Kidney tubule cell (primary cell): ENCODE measurements around the gene WASL.
"Not testable (repeated sequence)": the region's sequence is repeated elsewhere in the genome, so short reads cannot be mapped to it uniquely, and the experiment has no call there.

Experiments used
- DNase-seq: peaks from one replicate; pipeline ENCODE4 v3.0.0-alpha.2; 2018; ENCODE audit warnings: low spot score

The WASL gene

DNA sequence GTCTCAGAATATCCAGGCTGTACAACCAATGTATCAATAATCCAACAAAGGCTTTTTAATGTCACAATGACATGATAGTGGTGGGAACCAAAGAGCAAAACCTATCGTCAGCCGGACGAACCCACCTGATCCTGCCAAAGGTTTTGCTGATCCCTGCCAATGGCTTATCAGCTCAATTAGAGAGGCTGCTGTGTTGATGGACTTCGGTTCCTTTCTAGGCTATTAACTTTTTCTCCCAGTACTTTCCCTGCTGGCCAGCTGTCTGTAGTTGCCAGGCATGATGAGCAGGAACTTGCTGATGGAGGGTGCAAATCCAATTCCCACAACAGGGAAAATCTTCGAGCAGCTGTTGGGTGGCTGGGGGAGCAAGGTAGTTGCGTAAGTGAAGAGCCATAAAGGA lies 90.8 kb downstream of the WASL start:
- no peak for DNase-seq

DNA sequence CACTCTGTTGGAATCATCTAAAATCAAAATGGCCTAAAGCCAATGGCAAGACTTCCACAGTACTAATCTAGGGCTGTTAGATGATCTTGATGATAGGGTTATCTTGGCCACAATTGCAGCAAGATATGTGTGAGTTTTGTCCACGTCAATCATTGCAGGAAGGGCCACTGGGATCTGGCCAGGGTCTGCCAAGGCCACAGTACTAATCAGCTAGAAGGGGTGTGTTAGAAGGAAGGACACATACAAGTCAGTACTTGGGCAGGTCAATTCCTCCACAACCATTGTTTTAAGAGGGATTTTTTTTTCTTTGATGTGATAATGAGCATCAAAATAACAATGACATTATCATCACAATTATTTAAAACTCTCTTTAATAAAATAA lies 91.5 kb downstream of the WASL start:
- no peak for DNase-seq

DNA sequence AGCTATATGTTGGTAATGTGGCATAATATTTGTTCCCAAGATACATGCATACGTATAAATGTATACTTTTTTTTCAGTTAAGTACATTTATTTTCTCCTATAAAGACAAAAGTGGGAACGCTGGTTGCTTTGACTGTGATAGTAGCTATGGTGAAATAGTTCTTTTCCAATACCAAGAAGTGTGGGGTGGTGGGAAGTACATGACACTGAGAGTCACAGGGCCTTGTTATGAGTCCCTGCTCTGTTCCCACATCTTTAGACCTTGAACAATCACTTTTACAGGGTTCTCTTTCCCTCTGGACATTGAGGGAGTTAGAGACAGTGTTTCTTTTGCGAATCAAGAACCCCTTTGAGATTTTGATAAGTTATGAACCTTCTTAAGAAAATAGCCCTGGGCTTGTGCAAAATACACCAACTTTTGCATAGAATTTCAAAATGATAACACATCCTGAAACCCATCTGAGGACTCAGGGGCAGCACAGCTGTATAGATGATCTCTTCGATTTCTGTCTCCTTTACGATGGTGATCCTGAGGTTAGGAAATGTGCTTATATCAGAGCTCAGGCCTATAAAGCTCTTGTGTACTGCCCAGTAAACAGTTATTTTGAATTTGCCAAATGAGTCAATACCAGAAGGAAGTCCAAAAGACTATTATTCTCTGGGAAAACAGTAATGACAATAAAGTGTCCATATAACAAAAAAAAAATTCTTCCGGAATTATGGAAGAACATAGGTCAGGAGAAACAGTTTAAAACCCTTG lies 92.1 kb downstream of the WASL start:
- no peak for DNase-seq

DNA sequence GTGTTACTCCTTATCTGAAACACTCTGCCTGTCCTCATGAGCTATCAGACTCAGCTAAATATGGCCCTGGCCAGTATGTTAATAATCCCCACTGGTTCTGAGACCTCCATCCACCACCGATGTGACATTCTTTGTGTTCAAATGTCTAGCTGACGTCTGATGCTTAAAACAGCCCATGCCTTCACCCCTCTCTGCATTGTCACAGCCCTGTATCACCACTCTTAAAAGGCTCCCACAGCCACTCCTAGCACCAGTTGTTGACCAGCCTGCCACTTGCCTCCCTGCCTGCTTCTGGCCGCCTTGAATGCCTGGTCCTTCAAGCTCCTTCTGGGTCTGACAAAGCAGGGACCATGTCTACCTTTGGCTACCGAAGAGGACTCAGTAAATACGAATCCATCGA lies 93.2 kb downstream of the WASL start, which contains the start of gene LMOD2:
Gene LMOD2 (plus strand): TSS at position 253 of the 400 bp plus-strand sequence. CDS start 98 bp downstream, at position 351.
- no peak for DNase-seq

DNA sequence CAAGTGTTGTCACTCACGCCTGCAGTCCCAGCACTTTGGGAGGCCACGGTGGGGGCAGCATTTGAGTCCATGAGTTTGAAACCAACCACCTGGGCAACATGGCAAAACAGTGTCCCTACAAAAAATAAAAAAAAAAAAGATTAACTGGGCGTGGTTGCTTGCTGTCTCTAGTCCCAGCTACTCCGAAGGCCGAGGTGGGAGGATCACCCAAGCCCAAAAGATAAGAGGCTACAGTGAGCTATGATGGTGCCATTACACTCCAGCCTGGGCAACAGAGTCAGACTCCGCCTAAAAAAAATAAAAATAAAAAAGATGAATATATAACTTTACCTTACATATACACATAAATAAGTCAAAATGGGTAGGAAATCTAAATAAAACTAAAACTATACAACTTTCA lies 95.6 kb downstream of the WASL start:
- no peak for DNase-seq

DNA sequence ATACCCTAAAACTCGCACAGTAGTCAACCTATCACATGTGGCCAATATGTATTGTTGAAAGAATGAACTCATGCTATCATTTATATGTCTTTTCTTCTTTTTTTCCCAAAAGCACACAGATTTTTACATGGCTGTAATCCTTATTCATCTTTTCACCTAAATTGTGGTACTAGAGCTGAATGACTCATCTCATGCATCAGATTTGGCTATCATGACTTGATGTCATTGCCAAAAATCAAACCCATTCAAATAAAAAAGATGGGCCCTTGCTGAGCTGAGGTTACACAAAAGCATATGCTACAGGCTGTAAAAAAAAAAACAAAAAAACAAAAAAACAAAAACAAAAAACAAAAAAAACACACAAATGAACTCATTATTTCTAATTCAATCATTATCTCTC lies 96.4 kb downstream of the WASL start:
- no peak for DNase-seq

DNA sequence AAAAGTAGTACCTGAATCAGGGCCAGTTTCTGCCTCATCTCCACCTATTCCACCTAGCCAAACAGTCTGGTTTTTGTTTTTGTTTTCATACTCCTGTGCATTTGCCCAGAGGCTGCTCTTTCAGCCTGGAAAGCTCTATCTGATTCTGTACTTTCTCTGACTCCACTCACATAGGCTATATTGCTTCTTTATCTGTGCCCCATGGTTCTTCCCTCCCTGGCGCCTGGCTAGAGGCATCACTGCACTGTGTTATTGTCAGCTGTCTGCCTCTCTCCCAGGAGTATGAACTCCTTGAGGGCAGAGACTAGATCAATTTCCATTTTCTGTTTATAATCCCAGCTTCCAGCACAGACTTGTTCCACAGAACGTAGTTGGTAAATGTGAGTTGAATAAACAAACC lies 98.2 kb downstream of the WASL start:
- no peak for DNase-seq

DNA sequence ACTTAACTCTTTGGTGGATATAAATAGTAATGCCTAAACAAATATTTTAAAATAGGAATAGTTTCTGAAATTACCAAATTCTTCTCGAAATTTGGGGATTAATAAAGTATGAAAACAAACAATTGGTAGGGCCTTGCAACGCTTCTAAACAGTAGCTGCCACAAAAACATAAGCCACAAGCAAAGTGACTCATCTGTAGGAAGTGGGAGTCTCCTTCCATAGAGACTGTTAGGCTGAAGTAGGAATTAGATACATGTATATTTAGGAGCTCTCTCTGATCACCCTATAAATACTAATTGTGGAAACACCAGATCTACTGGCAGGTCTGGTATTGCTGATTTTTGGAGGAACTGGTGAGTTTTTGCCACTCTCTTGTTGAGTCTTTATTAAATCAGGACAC lies 98.8 kb downstream of the WASL start:
- no peak for DNase-seq

DNA sequence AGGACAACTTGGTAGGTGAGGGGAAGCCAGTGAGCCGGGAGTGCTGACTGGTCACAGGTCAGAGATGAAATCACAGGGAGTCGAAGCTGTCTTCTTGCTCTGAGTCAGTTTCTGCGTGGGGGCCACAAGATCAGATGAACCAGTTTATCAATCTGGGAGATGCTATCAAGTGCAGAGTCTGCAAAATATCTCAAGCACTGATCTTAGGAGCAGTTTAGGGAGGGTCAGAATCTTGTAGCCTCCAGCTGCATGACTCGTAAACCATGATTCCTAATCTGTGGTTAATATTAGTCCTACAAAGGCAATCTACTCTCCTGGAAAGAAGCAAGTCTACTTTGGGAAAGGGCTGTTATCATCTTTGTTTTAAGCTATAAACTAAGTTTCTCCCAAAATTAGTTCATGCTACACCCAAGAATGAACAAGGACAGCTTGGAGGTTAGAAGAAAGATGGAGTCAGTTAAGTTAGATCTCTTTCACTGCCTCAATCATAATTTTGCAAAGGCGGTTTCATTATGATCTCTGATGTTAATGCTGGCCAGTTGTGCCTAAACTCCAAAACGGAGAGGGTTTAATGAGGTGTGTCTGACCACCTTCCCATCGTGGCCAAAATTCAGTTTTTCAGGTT lies 101.6 kb downstream of the WASL start:
- DNase-seq, result peak; percentile 17

DNA sequence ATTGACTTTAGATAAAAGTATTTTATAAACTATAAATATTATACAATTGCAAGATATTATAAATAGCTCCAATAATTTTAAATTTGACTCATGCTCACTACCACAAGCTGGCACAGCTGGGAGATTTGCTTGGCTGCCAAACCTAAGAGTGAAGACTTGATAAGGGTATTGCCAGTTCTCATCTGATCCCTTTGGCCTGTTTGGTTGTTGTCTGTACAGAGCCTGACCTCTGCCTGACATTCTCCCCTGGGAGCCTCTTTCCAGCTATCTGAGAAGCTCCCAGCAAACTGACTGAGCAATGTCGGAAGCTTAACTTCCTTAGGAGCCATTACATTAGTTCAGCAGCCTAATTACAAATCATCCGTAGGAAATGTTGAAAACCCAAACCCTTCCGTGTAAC lies 103.3 kb downstream of the WASL start:
- DNase-seq, result no peak

DNA sequence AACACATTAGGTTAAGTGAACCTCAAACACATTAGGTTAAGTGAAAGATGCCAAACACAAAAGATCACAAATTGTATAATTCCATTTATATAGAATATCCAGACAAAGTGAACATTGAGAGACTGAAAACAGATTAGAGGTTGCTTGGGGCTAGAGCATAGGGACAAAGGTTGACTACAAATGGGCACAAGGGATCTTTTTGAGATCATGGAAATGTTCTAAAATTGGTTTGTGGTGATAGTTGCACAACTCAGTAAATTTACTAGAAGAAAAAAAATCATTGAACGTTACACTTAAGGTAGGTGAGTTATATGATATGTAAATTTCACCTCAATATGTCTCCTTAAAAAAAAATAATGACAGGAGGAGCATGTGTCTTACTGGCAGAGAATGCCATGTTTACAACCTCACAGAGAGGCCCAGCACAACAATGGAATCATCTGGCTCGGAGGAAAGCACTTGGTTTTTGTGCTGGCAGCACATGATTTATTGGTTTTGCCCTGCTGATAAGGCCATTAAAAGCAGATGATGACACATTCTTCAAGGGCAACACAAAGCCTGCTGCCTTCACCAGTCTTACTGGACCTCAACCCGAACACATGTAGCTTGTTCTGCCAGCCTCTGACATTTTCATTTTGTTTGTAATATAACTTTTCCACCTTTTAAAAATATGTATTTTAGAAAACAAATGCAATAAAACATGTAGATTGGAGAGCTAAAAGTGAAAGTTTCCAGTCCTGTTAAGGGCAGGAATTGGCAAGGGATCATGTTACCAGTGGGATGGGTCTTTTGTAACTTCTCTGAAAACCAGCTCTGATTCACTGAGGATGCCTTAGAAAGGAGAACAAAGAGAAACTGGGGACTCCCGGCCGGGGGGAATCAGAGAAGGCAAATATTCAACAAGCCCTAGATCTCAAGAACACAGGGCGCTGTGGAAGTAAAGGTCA lies 105.0 kb downstream of the WASL start:
- peak; percentile 46 for DNase-seq

DNA sequence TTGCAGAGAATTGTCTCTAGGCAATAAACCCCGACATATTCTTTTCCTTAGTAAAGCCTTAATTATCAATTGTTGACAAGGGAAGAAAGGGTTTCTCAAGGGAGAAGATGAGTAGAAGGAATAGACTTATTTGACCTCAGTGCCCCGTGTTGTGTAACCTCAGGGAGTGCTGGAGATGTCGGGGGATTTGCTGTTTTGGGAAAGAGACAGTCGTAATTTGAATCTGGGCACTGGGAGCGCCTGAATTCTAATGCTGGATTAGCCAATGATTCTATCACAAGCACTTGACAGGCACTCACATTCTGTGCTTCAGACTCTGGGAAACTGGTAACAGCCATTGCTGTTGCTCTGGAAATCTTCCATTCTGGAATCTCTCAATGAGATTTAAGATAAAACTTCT lies 106.9 kb downstream of the WASL start:
- no peak for DNase-seq

DNA sequence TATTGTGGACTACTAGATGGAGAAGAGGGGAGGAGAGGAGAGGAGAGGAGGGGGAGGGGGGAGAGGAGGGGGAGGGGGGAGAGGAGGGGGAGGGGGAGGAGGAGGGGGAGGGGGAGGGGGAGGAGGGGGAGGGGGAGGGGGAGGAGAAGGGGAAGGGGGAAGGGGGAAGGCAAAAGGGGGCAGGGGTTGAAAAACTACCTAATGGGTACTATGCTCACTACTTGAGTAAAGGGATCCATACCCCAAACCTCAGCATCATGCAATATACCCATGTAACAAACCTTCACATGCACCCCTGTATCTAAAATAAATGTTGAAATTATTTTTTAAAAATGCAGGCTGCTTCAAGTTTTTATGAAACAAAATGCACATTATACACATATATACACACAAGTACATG lies 108.2 kb downstream of the WASL start:
- no peak for DNase-seq

DNA sequence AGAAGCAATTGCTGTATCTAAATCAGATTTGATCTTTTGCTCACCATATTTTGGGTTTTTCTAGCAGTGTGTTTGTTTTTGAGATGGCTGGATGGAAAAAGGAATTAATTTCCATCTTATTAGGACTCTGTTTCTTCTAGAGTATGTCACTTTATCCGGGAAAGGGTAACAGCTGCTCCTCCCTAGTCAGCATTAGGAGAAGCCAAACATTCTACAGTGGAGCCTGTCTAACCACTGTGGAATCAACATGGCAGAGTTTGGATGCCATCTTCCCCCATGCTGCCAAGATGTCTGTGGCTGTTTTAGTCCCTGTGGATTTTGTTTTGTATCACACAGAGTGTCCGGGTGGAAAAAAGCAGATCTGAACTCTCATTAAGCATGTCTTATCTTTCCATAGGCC lies 109.2 kb downstream of the WASL start:
- no peak for DNase-seq

DNA sequence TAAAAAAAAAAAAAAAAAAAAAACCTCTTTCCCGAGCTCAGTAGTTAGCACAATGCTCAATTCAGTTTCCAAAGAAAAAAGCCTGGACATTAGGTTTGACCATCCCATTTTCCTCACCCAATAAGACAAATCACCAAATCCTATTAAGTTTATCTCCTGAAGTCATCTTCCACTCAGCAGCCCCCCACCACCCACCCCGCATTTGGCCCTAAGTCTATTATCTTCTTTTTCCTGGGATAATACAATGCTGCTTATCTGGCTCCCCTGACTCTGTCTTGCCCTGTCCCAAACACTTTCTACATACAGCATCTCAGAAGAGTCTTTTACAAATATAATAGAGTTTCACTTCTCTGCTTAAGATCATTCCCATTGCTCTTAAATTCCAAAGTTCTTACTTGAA lies 110.9 kb downstream of the WASL start:
- no peak for DNase-seq

DNA sequence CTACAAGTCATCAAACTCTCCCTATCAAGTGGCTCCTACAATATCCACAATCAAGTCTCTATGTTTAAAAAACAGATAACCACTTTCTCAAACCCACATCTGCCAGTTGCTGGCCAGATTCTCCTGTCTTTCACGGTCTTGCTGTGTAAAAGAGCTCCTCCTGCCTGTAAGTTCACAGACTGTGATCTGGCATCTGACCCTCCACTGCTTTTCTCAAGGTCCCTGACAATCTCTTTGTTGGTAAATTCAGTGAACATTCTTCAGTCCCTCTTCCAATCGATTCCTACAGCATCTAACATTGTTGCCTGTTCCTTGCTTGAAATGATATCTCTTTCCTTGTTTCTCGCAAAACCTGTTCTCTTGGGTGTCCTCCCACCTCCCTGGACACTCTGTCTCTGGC lies 111.6 kb downstream of the WASL start:
- no peak for DNase-seq

DNA sequence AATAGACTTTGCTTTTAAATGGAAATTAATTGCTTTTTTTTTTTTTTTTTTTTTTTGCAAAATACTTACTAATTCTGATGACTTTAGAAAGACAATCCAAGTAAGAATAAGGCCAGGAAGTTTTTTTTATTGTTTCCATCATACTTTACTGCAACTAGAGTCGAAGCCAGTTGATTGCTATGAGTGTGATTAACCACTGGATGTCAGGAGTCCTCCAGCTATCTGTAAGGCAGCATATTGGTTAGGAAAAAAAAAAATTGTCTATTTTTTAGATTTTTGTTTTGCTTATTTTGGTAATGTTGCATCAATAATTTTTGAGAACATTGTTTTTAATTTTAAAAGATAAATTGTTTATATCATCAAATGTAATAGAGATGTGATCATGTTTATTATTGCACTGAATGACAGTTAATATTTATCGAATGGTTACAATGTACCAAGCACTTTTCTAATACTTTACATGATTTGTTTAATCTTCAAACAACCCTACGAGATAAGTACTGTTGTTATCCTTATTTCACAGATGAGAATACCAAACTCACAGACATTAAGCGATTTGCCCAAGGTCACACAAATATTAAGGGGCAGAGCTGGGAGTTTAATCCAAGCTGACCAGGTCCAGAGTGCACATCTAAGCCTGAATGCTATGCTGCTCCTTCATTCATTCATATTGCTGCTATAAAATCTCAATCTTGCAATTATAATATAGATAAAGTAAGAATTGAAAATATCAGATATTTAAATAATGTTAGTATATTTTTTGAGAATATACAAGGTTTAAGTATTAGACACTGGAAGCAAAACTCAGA lies 113.0 kb downstream of the WASL start:
- peak; percentile 31 for DNase-seq

DNA sequence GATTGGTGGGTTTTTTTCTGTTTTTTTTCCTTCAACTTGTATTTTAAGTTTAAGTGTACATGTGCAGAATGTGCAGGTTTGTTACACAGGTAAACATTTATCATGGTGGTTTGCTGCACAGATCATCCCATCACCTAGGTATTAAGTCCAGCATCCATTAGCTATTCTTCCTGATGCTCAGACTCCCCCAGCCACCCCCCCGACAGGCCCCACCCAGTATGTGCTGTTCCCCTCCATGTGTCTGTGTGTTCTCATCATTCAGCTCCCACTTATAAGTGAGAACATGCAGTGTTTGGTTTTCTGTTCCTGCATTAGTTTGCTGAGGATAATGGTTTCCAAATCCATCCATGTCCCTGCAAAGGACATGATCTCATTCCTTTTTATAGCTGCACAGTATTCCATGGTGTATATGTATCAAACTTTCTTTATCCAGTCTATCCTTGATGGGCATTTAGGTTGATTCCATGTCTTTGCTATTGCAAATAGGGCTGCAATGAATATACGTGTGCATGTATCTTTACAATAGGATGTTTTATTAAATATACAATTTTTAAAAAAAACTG lies 114.7 kb downstream of the WASL start:
- DNase-seq, result not testable (repeated sequence)

DNA sequence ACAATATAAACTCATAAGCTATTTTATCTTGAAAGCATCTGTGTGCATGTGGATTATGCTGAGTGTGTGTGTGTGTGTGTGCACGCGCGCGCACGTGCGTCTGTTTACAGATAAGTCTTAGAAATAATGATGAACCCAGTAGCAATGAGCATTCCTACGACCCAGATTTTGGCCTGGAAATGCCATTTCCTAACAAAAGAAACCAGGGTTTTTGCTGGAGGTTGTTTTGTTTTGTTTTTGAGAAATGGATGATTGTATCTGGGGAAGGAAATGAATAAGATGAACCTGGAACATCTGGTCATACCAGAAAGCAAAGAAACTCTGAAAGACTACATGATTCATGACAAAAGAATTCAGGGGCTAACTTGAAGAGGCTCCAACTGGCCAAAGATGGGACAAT lies 115.2 kb downstream of the WASL start:
- DNase-seq, result peak; percentile 48

DNA sequence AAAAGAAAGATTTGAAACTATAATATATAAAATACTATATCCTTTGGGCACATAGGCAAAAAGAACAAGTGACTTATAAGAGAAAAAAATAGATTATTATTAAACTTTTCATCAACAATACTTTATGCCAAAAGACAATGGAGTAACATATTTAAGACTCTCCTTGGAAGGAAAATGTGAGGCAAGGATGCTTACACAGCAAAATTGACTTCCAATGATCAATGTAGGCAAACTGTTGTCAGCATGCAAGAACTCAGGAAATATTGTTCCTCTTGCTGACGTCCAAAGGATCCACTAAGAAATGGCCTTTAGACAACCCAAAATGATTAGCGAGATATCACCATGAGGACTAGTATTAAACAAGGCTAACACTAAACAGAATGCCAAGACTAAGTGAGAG lies 116.0 kb downstream of the WASL start:
- DNase-seq, result no peak
